Activated T-helper 17 cell treated with anti-CD3 and anti-CD28 coated beads, Interleukin-2, amount 50 U/mL, for 72 hours (primary cell): ENCODE measurements around the gene CACNA2D1. TPM values are rescaled to one million over a fixed set of nuclear protein-coding genes. Genes with fewer than 3 reads are reported as not detected.

Experiments used
- ATAC-seq: fragments of 150-1000 bp; cut with Tn5 transposase; replicated peaks from 2 replicates; pipeline ENCODE4 v1.10.0; 2021; ENCODE audit warnings: mild to moderate bottlenecking, moderate library complexity
- H3K27ac Mint-ChIP-seq: one replicate; pipeline ENCODE4 v1.8.0; 2022; ENCODE audit warnings: mixed read lengths
- H3K27me3 Mint-ChIP-seq: one replicate; pipeline ENCODE4 v1.8.0; 2022; ENCODE audit warnings: mixed read lengths
- H3K36me3 Mint-ChIP-seq: one replicate; pipeline ENCODE4 v1.8.0; 2022; ENCODE audit warnings: low read depth, mild to moderate bottlenecking, mixed read lengths
- H3K4me1 Mint-ChIP-seq: one replicate; pipeline ENCODE4 v1.8.0; 2022; ENCODE audit warnings: mixed read lengths
- H3K4me3 Mint-ChIP-seq: one replicate; pipeline ENCODE4 v1.8.0; 2022; ENCODE audit warnings: mild to moderate bottlenecking, mixed read lengths
- H3K9me3 Mint-ChIP-seq: one replicate; pipeline ENCODE4 v1.8.0; 2022; ENCODE audit warnings: mixed read lengths
- total RNA-seq, 2 donors: library from RNA; stranded (reverse); gene quantifications; one replicate each; pipeline ENCODE4 v1.2.3, GENCODE V29; 2022

Gene CACNA2D1
- total RNA-seq, 2 donors from 2014 or later, result not detected

GRCh38 chr7:82167558-82168314, 275.8 kb downstream of the CACNA2D1 start:
- Mint-ChIP-seq H3K4me1 (no peaks in the 10 kb centered on the region), H3K36me3 (no peaks in the 10 kb centered on the region), H3K27ac (no peak overlapping the region), H3K4me3 (no peak overlapping the region), H3K27me3 (no peaks in the 10 kb centered on the region), H3K9me3 (peaks cover 6% of the 10 kb centered on the region)
- no peak for ATAC-seq

DNA sequence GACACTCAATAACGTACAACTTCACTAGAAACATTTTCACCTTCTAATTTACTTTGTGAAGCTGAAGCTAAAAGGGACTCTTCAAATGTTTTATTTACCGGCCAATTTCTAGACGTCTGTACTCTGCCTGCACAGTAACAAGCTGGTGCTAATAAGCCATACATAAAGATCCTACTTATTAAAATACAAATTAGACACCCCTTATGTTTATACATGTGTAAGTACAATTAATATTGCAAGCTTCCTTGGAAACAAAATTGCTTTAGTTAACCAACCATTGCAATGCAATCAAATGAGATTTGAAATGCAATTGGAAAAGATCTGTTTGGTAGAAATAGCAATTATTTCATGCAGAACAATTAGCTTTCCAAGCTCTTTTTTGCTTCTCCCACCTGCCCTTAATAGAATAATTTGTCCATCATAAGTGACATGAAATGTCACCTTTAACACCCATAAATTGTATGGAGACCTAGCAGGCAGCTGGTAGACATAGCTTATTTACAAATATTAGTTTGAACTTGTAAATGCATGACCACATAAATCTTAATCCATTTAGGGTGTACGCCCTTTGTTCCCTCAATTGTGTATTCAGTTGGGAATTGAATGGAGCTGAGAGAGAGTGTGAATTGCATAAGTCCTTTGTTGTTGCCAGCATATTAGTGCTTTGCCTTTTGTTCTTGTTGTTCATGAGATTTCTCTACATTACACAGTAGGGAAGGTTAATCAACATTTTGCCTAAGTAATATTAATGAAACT, 277.1 kb downstream of the CACNA2D1 start:
- no peak overlapping the region for H3K27ac Mint-ChIP-seq
- H3K4me3 Mint-ChIP-seq, result no peak overlapping the region
- no peak for ATAC-seq
- peaks cover 6% of the 10 kb centered on the region for H3K9me3 Mint-ChIP-seq
- H3K27me3 Mint-ChIP-seq, result no peaks in the 10 kb centered on the region
- no peaks in the 10 kb centered on the region for H3K36me3 Mint-ChIP-seq
- no peaks in the 10 kb centered on the region for H3K4me1 Mint-ChIP-seq

GRCh38 chr7:82164813-82165212, 278.8 kb downstream of the CACNA2D1 start:
- Mint-ChIP-seq H3K4me3 (no peak overlapping the region), H3K9me3 (peaks cover 9% of the 10 kb centered on the region), H3K4me1 (no peaks in the 10 kb centered on the region), H3K27me3 (no peaks in the 10 kb centered on the region), H3K27ac (no peak overlapping the region), H3K36me3 (no peaks in the 10 kb centered on the region)
- no peak for ATAC-seq

DNA sequence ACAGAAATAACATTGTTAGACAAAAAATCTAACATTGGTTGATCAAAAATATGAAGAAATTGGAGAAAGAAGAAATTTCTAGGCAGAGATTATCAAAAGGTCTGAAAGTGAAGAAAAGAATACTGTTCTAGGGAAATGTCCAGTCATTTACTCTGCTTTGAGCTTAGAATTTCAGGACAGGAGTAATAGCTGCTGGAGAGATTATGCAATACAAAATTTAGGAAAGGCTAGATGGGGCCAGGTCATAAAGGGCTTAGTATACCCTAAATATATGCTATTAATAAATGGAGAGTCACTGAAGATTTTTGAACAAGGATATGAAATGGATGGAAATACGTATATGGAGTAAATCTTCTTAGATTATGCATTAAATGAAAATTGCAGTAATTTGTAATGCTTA, 279.2 kb downstream of the CACNA2D1 start:
- no peak overlapping the region for H3K4me3 Mint-ChIP-seq
- no peak overlapping the region for H3K27ac Mint-ChIP-seq
- H3K27me3 Mint-ChIP-seq, result no peaks in the 10 kb centered on the region
- no peaks in the 10 kb centered on the region for H3K4me1 Mint-ChIP-seq
- H3K9me3 Mint-ChIP-seq, result peaks cover 9% of the 10 kb centered on the region
- no peak for ATAC-seq
- no peaks in the 10 kb centered on the region for H3K36me3 Mint-ChIP-seq

GRCh38 chr7:82163586-82163985, 280.0 kb downstream of the CACNA2D1 start:
- peaks cover 9% of the 10 kb centered on the region for H3K9me3 Mint-ChIP-seq
- ATAC-seq, result no peak
- H3K4me3 Mint-ChIP-seq, result no peak overlapping the region
- no peak overlapping the region for H3K27ac Mint-ChIP-seq
- H3K36me3 Mint-ChIP-seq, result no peaks in the 10 kb centered on the region
- no peaks in the 10 kb centered on the region for H3K4me1 Mint-ChIP-seq
- no peaks in the 10 kb centered on the region for H3K27me3 Mint-ChIP-seq

DNA sequence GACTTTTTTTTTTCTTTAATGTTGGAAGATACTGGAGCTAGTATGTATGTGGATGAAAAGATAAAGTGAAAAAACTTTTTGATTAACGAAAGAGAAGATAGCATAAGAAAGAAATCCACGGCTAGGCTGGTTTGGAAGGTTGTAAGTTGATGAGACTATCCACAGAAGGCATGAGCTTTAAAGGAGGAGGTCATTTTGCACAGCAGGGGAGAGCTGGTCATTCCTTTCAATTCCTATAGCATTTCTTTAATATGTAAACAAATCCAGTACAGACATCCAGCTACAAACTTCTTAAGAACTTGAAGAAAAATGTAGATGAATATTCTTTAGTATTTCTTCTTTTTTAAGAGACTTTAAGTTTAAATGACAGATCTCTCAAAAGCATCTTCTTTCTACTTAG, 281.3 kb downstream of the CACNA2D1 start:
- Mint-ChIP-seq H3K27me3 (no peaks in the 10 kb centered on the region), H3K36me3 (no peaks in the 10 kb centered on the region), H3K4me1 (no peaks in the 10 kb centered on the region), H3K4me3 (no peak overlapping the region), H3K9me3 (peaks cover 9% of the 10 kb centered on the region), H3K27ac (no peak overlapping the region)
- ATAC-seq, result no peak

- H3K4me1 Mint-ChIP-seq, result no peaks in the 10 kb centered on the region
- H3K27me3 Mint-ChIP-seq, result no peaks in the 10 kb centered on the region
- H3K4me3 Mint-ChIP-seq, result no peak overlapping the region
- no peaks in the 10 kb centered on the region for H3K36me3 Mint-ChIP-seq
- ATAC-seq, result no peak
- H3K9me3 Mint-ChIP-seq, result peaks cover 5% of the 10 kb centered on the region
- H3K27ac Mint-ChIP-seq, result no peak overlapping the region
These were observed 285.2 kb downstream of the CACNA2D1 start for GRCh38 chr7:82158327-82158726.

- H3K4me1 Mint-ChIP-seq, result no peaks in the 10 kb centered on the region
- H3K9me3 Mint-ChIP-seq, result peaks cover 3% of the 10 kb centered on the region
- no peak overlapping the region for H3K27ac Mint-ChIP-seq
- no peaks in the 10 kb centered on the region for H3K27me3 Mint-ChIP-seq
- H3K4me3 Mint-ChIP-seq, result no peak overlapping the region
- no peak for ATAC-seq
- H3K36me3 Mint-ChIP-seq, result no peaks in the 10 kb centered on the region
These were observed 286.7 kb downstream of the CACNA2D1 start for GRCh38 chr7:82156893-82157292.

DNA sequence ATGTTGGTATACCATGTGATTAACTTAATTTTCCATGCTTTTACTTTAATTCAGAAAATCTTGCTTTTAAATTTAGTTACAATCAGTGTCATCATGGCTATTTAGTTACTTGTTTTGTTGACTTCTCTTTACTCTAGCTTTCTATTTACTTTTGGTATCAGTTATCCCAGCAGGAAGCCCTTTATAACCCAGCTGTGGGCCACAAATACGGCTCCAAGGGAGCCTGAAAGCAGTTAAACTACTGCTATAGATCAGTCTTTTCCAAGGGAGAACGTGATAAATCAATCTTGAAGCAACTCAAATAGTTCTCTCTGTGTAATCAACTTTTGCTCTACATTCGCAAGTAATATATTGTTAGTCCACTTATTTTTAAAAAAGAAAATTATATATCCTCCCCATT, 287.4 kb downstream of the CACNA2D1 start:
- H3K27ac Mint-ChIP-seq, result no peak overlapping the region
- ATAC-seq, result no peak
- H3K4me1 Mint-ChIP-seq, result no peaks in the 10 kb centered on the region
- peaks cover under 1% of the 10 kb centered on the region for H3K9me3 Mint-ChIP-seq
- no peaks in the 10 kb centered on the region for H3K36me3 Mint-ChIP-seq
- no peaks in the 10 kb centered on the region for H3K27me3 Mint-ChIP-seq
- H3K4me3 Mint-ChIP-seq, result no peak overlapping the region

DNA sequence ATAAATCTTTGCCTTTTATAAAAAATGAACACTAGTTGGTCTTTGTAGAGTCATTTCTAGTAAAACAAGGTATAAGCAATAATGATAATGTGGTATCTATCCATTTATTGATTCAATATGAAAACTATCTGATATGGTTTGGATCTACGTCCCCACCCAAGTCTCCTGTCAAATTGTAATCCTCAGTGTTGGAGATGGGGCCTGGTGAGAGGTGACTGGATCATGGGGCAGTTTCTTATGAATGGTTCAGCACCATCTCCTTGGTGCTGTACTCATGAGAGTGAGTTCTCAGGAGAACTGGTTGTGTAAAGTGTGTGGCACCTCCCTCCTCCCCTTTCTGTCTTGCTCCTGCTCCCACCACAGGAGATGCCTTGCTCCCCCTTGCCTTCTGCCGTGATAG, 288.8 kb downstream of the CACNA2D1 start:
- Mint-ChIP-seq H3K9me3 (no peaks in the 10 kb centered on the region), H3K4me3 (no peak overlapping the region), H3K36me3 (no peaks in the 10 kb centered on the region), H3K27ac (no peak overlapping the region), H3K4me1 (no peaks in the 10 kb centered on the region), H3K27me3 (no peaks in the 10 kb centered on the region)
- ATAC-seq, result no peak

- Mint-ChIP-seq H3K27ac (no peak overlapping the region), H3K36me3 (no peaks in the 10 kb centered on the region), H3K4me3 (no peak overlapping the region), H3K9me3 (peaks cover 4% of the 10 kb centered on the region), H3K27me3 (no peaks in the 10 kb centered on the region), H3K4me1 (no peaks in the 10 kb centered on the region)
- no peak for ATAC-seq
These were observed 289.8 kb downstream of the CACNA2D1 start for GRCh38 chr7:82153776-82154175.

GRCh38 chr7:82152858-82153257, 290.7 kb downstream of the CACNA2D1 start:
- Mint-ChIP-seq H3K4me3 (no peak overlapping the region), H3K4me1 (no peaks in the 10 kb centered on the region), H3K27me3 (no peaks in the 10 kb centered on the region), H3K36me3 (no peaks in the 10 kb centered on the region), H3K27ac (no peak overlapping the region), H3K9me3 (peaks cover 4% of the 10 kb centered on the region)
- ATAC-seq, result no peak

GRCh38 chr7:82146491-82146890, 297.1 kb downstream of the CACNA2D1 start:
- Mint-ChIP-seq H3K36me3 (no peaks in the 10 kb centered on the region), H3K27me3 (no peaks in the 10 kb centered on the region), H3K4me3 (no peak overlapping the region), H3K27ac (no peak overlapping the region), H3K4me1 (no peaks in the 10 kb centered on the region), H3K9me3 (peaks cover 4% of the 10 kb centered on the region)
- no peak for ATAC-seq

DNA sequence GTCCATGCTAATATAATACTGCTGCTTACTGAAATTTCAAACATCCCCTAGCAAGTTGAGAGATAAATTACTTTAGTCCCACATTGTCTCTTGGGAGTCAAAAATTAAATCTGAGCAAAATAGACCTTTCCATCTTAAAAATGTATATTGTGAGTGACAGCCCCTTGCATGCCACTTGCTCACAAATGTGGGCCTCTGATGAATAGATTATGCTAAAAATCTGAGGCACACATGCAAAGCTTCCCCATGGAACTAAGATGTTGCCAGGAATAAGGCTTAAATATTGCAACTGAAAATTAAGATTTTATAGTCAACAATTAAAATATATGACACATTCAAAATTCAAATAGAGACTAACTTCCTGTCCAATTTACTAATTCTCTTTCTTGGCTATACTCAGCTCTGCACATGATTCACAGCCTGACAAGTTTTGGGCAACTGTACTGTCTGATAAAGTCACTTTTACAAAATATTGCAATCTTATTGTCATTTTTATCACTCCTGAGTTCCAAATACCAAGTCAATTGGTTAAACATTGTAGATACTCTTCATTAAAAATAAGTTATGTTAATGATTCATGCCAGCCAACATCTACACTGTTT, 301.2 kb downstream of the CACNA2D1 start:
- Mint-ChIP-seq H3K9me3 (no peaks in the 10 kb centered on the region), H3K36me3 (no peaks in the 10 kb centered on the region), H3K27ac (no peak overlapping the region), H3K4me3 (no peak overlapping the region), H3K27me3 (no peaks in the 10 kb centered on the region), H3K4me1 (no peaks in the 10 kb centered on the region)
- ATAC-seq, result no peak

DNA sequence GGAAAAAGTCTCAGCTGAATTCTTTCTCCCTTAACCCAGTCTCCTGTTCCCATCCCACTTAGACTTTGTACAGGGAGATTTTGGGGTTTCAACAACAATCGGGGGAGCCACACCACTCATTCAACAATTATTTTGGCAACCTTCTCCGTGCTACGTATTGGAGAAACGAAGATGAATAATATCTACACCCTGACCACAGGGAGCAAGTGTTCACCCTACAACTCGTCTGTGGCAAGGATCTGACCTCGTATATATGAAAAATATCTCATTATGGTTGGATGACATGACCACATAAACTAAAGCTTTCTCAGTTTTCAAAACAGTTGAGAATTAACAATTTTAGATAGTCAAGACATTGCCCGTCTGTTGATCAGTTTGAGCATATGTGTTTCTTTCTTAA, 302.1 kb downstream of the CACNA2D1 start:
- Mint-ChIP-seq H3K27me3 (no peaks in the 10 kb centered on the region), H3K9me3 (no peaks in the 10 kb centered on the region), H3K36me3 (no peaks in the 10 kb centered on the region), H3K4me1 (no peaks in the 10 kb centered on the region), H3K27ac (no peak overlapping the region), H3K4me3 (no peak overlapping the region)
- ATAC-seq, result no peak
